ENCODE measurements around the gene E2F4. TPM values are rescaled to one million over a fixed set of nuclear protein-coding genes. Genes with fewer than 3 reads are reported as not detected.

Gene E2F4
- total and polyA plus RNA-seq, 2 donors, result 46.9 to 47.7 TPM

- Histone ChIP-seq H3K9me3 (ENCODE audit: control insufficient read depth in 2 of 2, insufficient read depth in 1 of 2, low read length in 1 of 2) (no peaks in the 10 kb centered on the region), H3K4me3 (ENCODE audit: low read length in 2 of 2) (no peak overlapping the region), H3K36me3 (ENCODE audit: control insufficient read depth in 2 of 2, insufficient read depth in 2 of 2, low read length in 1 of 2) (peaks cover 61 to 87% of the 10 kb centered on the region in 2 donors), H3K27ac (ENCODE audit: low read depth in 1 of 2, low read length in 1 of 2) (no peak overlapping the region), H3K27me3 (ENCODE audit: control insufficient read depth in 2 of 2, insufficient read depth in 1 of 2, low read length in 1 of 2) (no peaks in the 10 kb centered on the region), H3K4me1 (ENCODE audit: control insufficient read depth in 2 of 2, insufficient read depth in 2 of 2, low read length in 2 of 2) (no peaks in the 10 kb centered on the region)
- 98% methylated on average over 8 of the region's 8 CpGs for WGBS
- no peak for DNase-seq (ENCODE audit: low read depth in 6 of 9, low spot score in 9 of 9)
Observed at GRCh38 chr16:67200491-67200890, 8.5 kb downstream of the E2F4 start.

- no peak for DNase-seq (ENCODE audit: low read depth in 6 of 9, low spot score in 9 of 9)
- H3K4me1 ChIP-seq (ENCODE audit: control insufficient read depth in 2 of 2, insufficient read depth in 2 of 2, low read length in 2 of 2), result no peaks in the 10 kb centered on the region
- no peaks in the 10 kb centered on the region for H3K27me3 ChIP-seq (ENCODE audit: control insufficient read depth in 2 of 2, insufficient read depth in 1 of 2, low read length in 1 of 2)
- no peaks in the 10 kb centered on the region for H3K9me3 ChIP-seq (ENCODE audit: control insufficient read depth in 2 of 2, insufficient read depth in 1 of 2, low read length in 1 of 2)
- 98% methylated on average over 40 of the region's 40 CpGs for WGBS
- no peak overlapping the region for H3K27ac ChIP-seq (ENCODE audit: low read depth in 1 of 2, low read length in 1 of 2)
- peaks cover 56 to 77% of the 10 kb centered on the region in 2 donors for H3K36me3 ChIP-seq (ENCODE audit: control insufficient read depth in 2 of 2, insufficient read depth in 2 of 2, low read length in 1 of 2)
- no peak overlapping the region for H3K4me3 ChIP-seq (ENCODE audit: low read length in 2 of 2)
Observed at GRCh38 chr16:67201411-67202345, 9.7 kb downstream of the E2F4 start.

- H3K9me3 ChIP-seq (ENCODE audit: control insufficient read depth in 2 of 2, insufficient read depth in 1 of 2, low read length in 1 of 2), result no peaks in the 10 kb centered on the region
- no peak overlapping the region for H3K4me3 ChIP-seq (ENCODE audit: low read length in 2 of 2)
- WGBS, result 98% methylated on average over 12 of the region's 12 CpGs
- DNase-seq (ENCODE audit: low read depth in 6 of 9, low spot score in 9 of 9), result no peak
- H3K27ac ChIP-seq (ENCODE audit: low read depth in 1 of 2, low read length in 1 of 2), result no peak overlapping the region
- peaks cover 48 to 69% of the 10 kb centered on the region in 2 donors for H3K36me3 ChIP-seq (ENCODE audit: control insufficient read depth in 2 of 2, insufficient read depth in 2 of 2, low read length in 1 of 2)
- H3K27me3 ChIP-seq (ENCODE audit: control insufficient read depth in 2 of 2, insufficient read depth in 1 of 2, low read length in 1 of 2), result no peaks in the 10 kb centered on the region
- H3K4me1 ChIP-seq (ENCODE audit: control insufficient read depth in 2 of 2, insufficient read depth in 2 of 2, low read length in 2 of 2), result no peaks in the 10 kb centered on the region
Observed at GRCh38 chr16:67202426-67202825, 10.5 kb downstream of the E2F4 start.

- H3K9me3 ChIP-seq (ENCODE audit: control insufficient read depth in 2 of 2, insufficient read depth in 1 of 2, low read length in 1 of 2), result no peaks in the 10 kb centered on the region
- H3K36me3 ChIP-seq (ENCODE audit: control insufficient read depth in 2 of 2, insufficient read depth in 2 of 2, low read length in 1 of 2), result peaks cover 43 to 63% of the 10 kb centered on the region in 2 donors
- no peak overlapping the region for H3K27ac ChIP-seq (ENCODE audit: low read depth in 1 of 2, low read length in 1 of 2)
- no peaks in the 10 kb centered on the region for H3K4me1 ChIP-seq (ENCODE audit: control insufficient read depth in 2 of 2, insufficient read depth in 2 of 2, low read length in 2 of 2)
- H3K4me3 ChIP-seq (ENCODE audit: low read length in 2 of 2), result no peak overlapping the region
- no peak for DNase-seq (ENCODE audit: low read depth in 6 of 9, low spot score in 9 of 9)
- 97% methylated on average over 23 of the region's 23 CpGs for WGBS
- no peaks in the 10 kb centered on the region for H3K27me3 ChIP-seq (ENCODE audit: control insufficient read depth in 2 of 2, insufficient read depth in 1 of 2, low read length in 1 of 2)
Observed at GRCh38 chr16:67202956-67203493, 11.1 kb downstream of the E2F4 start.

DNA sequence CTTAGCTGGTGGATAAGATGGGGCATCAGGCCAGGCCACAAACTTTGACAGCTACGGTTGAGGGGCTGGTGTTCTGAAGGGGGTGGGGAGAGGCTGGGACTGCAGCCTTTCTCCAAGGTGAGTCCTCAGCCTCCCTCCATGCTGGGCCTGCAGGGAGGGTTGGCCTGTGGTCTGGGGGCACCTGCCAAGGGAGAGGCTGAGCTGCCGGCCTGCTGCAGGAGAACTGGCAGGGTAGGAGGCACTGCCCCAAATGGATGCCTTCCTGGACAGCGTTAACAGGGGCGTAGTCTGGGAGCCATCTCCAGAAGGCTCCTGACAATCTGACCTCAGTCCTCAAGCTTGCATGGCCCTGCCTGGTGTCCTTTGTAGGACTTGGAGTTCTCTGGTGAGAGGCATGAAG is 12.1 kb downstream of the E2F4 start:
- no peaks in the 10 kb centered on the region for H3K4me1 ChIP-seq (ENCODE audit: control insufficient read depth in 2 of 2, insufficient read depth in 2 of 2, low read length in 2 of 2)
- H3K27me3 ChIP-seq (ENCODE audit: control insufficient read depth in 2 of 2, insufficient read depth in 1 of 2, low read length in 1 of 2), result no peaks in the 10 kb centered on the region
- H3K36me3 ChIP-seq (ENCODE audit: control insufficient read depth in 2 of 2, insufficient read depth in 2 of 2, low read length in 1 of 2), result peaks cover 36 to 54% of the 10 kb centered on the region in 2 donors
- no peaks in the 10 kb centered on the region for H3K9me3 ChIP-seq (ENCODE audit: control insufficient read depth in 2 of 2, insufficient read depth in 1 of 2, low read length in 1 of 2)
- DNase-seq (ENCODE audit: low read depth in 6 of 9, low spot score in 9 of 9), result no peak
- no peak overlapping the region for H3K4me3 ChIP-seq (ENCODE audit: low read length in 2 of 2)
- 94% methylated on average over 4 of the region's 4 CpGs for WGBS
- H3K27ac ChIP-seq (ENCODE audit: low read depth in 1 of 2, low read length in 1 of 2), result no peak overlapping the region

GRCh38 chr16:67206129-67206837 is 14.3 kb downstream of the E2F4 start:
- DNase-seq (ENCODE audit: low read depth in 6 of 9, low spot score in 9 of 9), result no peak
- Histone ChIP-seq H3K4me1 (ENCODE audit: control insufficient read depth in 2 of 2, insufficient read depth in 2 of 2, low read length in 2 of 2) (no peaks in the 10 kb centered on the region), H3K36me3 (ENCODE audit: control insufficient read depth in 2 of 2, insufficient read depth in 2 of 2, low read length in 1 of 2) (peaks cover 28 to 32% of the 10 kb centered on the region in 2 donors), H3K9me3 (ENCODE audit: control insufficient read depth in 2 of 2, insufficient read depth in 1 of 2, low read length in 1 of 2) (no peaks in the 10 kb centered on the region), H3K4me3 (ENCODE audit: low read length in 2 of 2) (no peak overlapping the region), H3K27me3 (ENCODE audit: control insufficient read depth in 2 of 2, insufficient read depth in 1 of 2, low read length in 1 of 2) (no peaks in the 10 kb centered on the region), H3K27ac (ENCODE audit: low read depth in 1 of 2, low read length in 1 of 2) (no peak overlapping the region)
- 98% methylated on average over 8 of the region's 8 CpGs for WGBS

- WGBS, result 97% methylated on average over 3 of the region's 3 CpGs
- Histone ChIP-seq H3K9me3 (ENCODE audit: control insufficient read depth in 2 of 2, insufficient read depth in 1 of 2, low read length in 1 of 2) (no peaks in the 10 kb centered on the region), H3K4me3 (ENCODE audit: low read length in 2 of 2) (no peak overlapping the region), H3K27me3 (ENCODE audit: control insufficient read depth in 2 of 2, insufficient read depth in 1 of 2, low read length in 1 of 2) (no peaks in the 10 kb centered on the region), H3K4me1 (ENCODE audit: control insufficient read depth in 2 of 2, insufficient read depth in 2 of 2, low read length in 2 of 2) (no peaks in the 10 kb centered on the region), H3K36me3 (ENCODE audit: control insufficient read depth in 2 of 2, insufficient read depth in 2 of 2, low read length in 1 of 2) (peaks cover 22 to 27% of the 10 kb centered on the region in 2 donors), H3K27ac (ENCODE audit: low read depth in 1 of 2, low read length in 1 of 2) (no peak overlapping the region)
- DNase-seq (ENCODE audit: low read depth in 6 of 9, low spot score in 9 of 9), result no peak
Observed at GRCh38 chr16:67206838-67207248, 14.9 kb downstream of the E2F4 start.

DNA sequence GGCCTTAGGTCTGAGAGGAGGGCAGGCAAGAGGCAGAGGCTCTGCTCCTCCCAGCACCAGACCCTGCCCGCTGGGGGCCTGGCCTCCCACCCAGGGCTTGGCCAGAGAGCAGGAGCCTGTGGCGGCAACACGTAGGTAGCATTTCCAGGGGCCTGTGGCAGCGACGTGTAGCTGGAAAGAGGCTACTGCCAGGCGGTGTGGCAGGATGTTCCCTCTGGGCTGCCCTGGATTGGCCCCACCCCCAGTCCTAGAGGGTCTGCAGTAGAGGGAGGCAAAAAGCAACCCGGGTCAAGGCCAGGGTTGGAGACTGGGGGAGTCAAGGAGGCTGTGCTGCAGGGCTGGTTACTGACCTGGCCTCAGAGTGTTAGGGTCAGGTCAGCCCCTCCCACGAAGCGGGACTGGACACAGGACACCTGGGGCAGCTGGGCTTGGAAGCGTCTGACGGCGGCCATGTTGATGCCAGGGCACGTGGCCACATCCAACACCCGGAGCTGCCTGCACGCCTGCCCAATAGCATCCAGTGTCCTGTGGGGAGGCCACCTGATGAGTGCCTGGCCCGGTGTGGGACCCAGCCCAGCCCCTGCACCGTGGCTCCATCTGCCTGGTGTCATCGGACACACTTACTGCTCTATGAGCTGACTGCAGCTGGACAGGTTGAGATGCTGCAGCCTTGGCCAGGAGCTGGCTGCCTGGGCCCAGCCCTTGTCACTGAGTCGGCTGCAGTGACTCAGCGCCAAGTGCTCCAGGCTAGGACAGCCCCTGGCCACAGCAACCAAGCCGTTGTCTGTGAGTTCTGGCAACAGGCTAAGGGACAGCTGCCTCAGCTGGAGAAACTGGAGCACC is 15.5 kb downstream of the E2F4 start:
- peaks cover 16 to 20% of the 10 kb centered on the region in 2 donors for H3K36me3 ChIP-seq (ENCODE audit: control insufficient read depth in 2 of 2, insufficient read depth in 2 of 2, low read length in 1 of 2)
- no peaks in the 10 kb centered on the region for H3K9me3 ChIP-seq (ENCODE audit: control insufficient read depth in 2 of 2, insufficient read depth in 1 of 2, low read length in 1 of 2)
- H3K27ac ChIP-seq (ENCODE audit: low read depth in 1 of 2, low read length in 1 of 2), result no peak overlapping the region
- H3K4me1 ChIP-seq (ENCODE audit: control insufficient read depth in 2 of 2, insufficient read depth in 2 of 2, low read length in 2 of 2), result no peaks in the 10 kb centered on the region
- H3K4me3 ChIP-seq (ENCODE audit: low read length in 2 of 2), result no peak overlapping the region
- no peaks in the 10 kb centered on the region for H3K27me3 ChIP-seq (ENCODE audit: control insufficient read depth in 2 of 2, insufficient read depth in 1 of 2, low read length in 1 of 2)
- 96% methylated on average over 21 of the region's 21 CpGs for WGBS
- no peak for DNase-seq (ENCODE audit: low read depth in 6 of 9, low spot score in 9 of 9)

Data from thymus (tissue), 11 donors.